ENCODE measurements around the gene SEC11C.

DNA sequence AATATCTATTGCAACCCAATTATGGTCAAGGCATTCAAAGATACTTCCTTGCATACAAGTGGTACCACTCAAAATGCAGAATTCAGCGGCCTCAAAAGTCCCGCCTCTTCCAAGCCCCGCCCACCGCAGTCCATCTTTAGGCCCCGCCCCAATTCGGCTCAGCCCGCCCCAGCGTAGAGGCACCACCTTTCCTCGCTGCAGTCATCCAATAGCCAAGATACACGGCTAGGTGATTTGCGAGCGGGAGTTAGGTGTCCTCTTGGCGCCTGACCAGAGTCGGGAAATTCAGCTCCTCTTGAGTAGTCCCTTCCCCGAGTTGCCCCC lies 431 bp upstream of the SEC11C start:
- TF ChIP-seq EP300 (IDR thresholded peaks at IDR 0.05) = no peak
- TF ChIP-seq, protein P1, sequence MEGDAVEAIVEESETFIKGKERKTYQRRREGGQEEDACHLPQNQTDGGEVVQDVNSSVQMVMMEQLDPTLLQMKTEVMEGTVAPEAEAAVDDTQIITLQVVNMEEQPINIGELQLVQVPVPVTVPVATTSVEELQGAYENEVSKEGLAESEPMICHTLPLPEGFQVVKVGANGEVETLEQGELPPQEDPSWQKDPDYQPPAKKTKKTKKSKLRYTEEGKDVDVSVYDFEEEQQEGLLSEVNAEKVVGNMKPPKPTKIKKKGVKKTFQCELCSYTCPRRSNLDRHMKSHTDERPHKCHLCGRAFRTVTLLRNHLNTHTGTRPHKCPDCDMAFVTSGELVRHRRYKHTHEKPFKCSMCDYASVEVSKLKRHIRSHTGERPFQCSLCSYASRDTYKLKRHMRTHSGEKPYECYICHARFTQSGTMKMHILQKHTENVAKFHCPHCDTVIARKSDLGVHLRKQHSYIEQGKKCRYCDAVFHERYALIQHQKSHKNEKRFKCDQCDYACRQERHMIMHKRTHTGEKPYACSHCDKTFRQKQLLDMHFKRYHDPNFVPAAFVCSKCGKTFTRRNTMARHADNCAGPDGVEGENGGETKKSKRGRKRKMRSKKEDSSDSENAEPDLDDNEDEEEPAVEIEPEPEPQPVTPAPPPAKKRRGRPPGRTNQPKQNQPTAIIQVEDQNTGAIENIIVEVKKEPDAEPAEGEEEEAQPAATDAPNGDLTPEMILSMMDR (IDR thresholded peaks at IDR 0.05) = no peak
